ENCODE results near the gene CACNA1A.

GRCh38 chr19:13502231-13502630, 4.0 kb downstream of the CACNA1A start:
- TF ChIP-seq CTCF (IDR thresholded peaks at IDR 0.05) (no peak), POLR2A (IDR thresholded peaks at IDR 0.05) (no peak)

All from heart left ventricle (tissue), 13 donors.